Thyroid gland (tissue), 4 donors: ENCODE results near the gene ESRRB.
A peak's percentile ranks its signal among the peaks of the same experiment; 100 is the strongest.

Experiments
- CTCF ChIP-seq, 6 experiments: fragments of 200-600 bp in 3 of 6; fragments of 450-650 bp in 3 of 6; sonication (generic) in 3 of 6; IDR thresholded peaks; one replicate each; pipeline ENCODE4 v1.5.1; 2016 to 2019; ENCODE audit warnings: antibody characterized with exemption in 6 of 6, mild to moderate bottlenecking in 2 of 6, inconsistent platforms in 1 of 6, moderate library complexity in 1 of 6
- POLR2A ChIP-seq, 2 donors: fragments of 450-650 bp; IDR thresholded peaks; one replicate each; pipeline ENCODE4 v1.6.1; 2017; ENCODE audit warnings: antibody characterized with exemption in 2 of 2, mild to moderate bottlenecking in 2 of 2, moderate library complexity in 1 of 2

GRCh38 chr14:76473481-76474263 lies 97.7 kb downstream of the ESRRB start:
- peak in 4 of 6 experiments; percentile 7 to 31 (median 15) for TF ChIP-seq CTCF (IDR thresholded peaks at IDR 0.05)
- TF ChIP-seq POLR2A (IDR thresholded peaks at IDR 0.05), result peak in 1 of 2 donors; percentile 9
